ENCODE results near the gene ZNF17. TPM values are rescaled to one million over a fixed set of nuclear protein-coding genes. Genes with fewer than 3 reads are reported as not detected.

ZNF17 gene
- total and polyA plus RNA-seq, 3 experiments from 2014 or later: 6.5 to 17.0 (median 11.5) TPM

DNA sequence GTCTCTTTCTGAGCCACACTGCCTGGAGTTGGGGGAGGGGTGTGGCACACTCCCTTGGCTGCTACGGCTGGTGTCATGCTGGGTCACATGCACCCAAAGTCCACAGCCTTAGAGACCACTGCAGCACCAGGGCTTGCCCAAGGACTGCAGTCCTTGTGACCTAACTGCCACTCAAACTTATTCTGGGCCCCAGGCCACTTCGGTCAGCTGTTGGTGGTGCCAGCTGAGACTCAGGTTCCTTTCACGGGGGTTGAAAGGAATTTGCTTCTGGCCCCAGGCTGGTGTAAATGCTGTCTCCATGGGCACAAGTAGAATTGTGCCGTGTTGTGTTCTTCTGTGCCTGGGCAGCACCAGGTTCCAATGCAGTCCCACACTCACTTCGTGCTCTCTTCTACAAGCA is 55.5 kb downstream of the ZNF17 start:
- Mint-ChIP-seq H3K27ac (no peak overlapping the region), H3K36me3 (peaks cover 5 to 48% (median 31%) of the 10 kb centered on the region in 3 donors), H3K4me1 (no peaks in the 10 kb centered on the region), H3K4me3 (no peak overlapping the region), H3K9me3 (peaks cover 46 to 77% (median 65%) of the 10 kb centered on the region in 5 donors), H3K27me3 (no peaks in the 10 kb centered on the region)
- Histone ChIP-seq H3K27ac (ENCODE audit: low read depth, low read length) (no peak overlapping the region), H3K4me1 (ENCODE audit: insufficient read depth, low read length) (no peaks in the 10 kb centered on the region), H3K4me3 (ENCODE audit: low read length) (no peak overlapping the region), H3K27me3 (ENCODE audit: insufficient read depth, low read length, poor library complexity, severe bottlenecking) (no peaks in the 10 kb centered on the region), H3K9me3 (ENCODE audit: low read length) (peaks cover 29% of the 10 kb centered on the region), H3K36me3 (ENCODE audit: insufficient read depth, low read length) (no peaks in the 10 kb centered on the region)
- POLR2A ChIA-PET: no interaction called here
- DNase-seq: no peak
- CTCF ChIA-PET: no interaction called here

Other genes with a start within 250 kb of the ZNF17 start
- not detected for gene DUXA, start 243.7 kb upstream of the ZNF17 start, total RNA-seq
- not detected for gene DUXA, start 243.7 kb upstream of the ZNF17 start, polyA plus RNA-seq
- 10 to 100 TPM; 26.6 to 27.8 TPM for gene ZNF264, start 219.7 kb upstream of the ZNF17 start, total RNA-seq
- gene ZNF264, start 219.7 kb upstream of the ZNF17 start, polyA plus RNA-seq: 13.0 TPM
- 1 to 10 TPM; 1.3 to 2.7 TPM for gene AURKC, start 180.1 kb upstream of the ZNF17 start, total RNA-seq
- not detected for gene AURKC, start 180.1 kb upstream of the ZNF17 start, polyA plus RNA-seq
- 10 to 100 TPM; 11.1 to 11.7 TPM for gene ZNF805, start 170.5 kb upstream of the ZNF17 start, total RNA-seq
- gene ZNF805, start 170.5 kb upstream of the ZNF17 start, polyA plus RNA-seq: 4.0 TPM
- gene ZNF460, start 130.7 kb upstream of the ZNF17 start, total RNA-seq: 10 to 100 TPM; 45.5 to 52.0 TPM
- gene ZNF460, start 130.7 kb upstream of the ZNF17 start, polyA plus RNA-seq: 7.5 TPM
- gene ZNF543, start 90.7 kb upstream of the ZNF17 start, total RNA-seq: 1 to 10 TPM; 9.0 to 9.3 TPM
- gene ZNF543, start 90.7 kb upstream of the ZNF17 start, polyA plus RNA-seq: 6.0 TPM
- 10 to 100 TPM in 1 of 2 experiments, 1 to 10 TPM in 1; 9.4 to 10.3 TPM for gene ZNF304, start 59.9 kb upstream of the ZNF17 start, total RNA-seq
- 3.2 TPM for gene ZNF304, start 59.9 kb upstream of the ZNF17 start, polyA plus RNA-seq
- gene TRAPPC2B, start 47.6 kb upstream of the ZNF17 start, total RNA-seq: 1 to 10 TPM; 7.0 to 7.7 TPM
- gene TRAPPC2B, start 47.6 kb upstream of the ZNF17 start, polyA plus RNA-seq: 22.5 TPM
- gene ZNF547, start 47.6 kb upstream of the ZNF17 start, total RNA-seq: 1 to 10 TPM; 2.2 to 3.3 TPM
- gene ZNF547, start 47.6 kb upstream of the ZNF17 start, polyA plus RNA-seq: 1.7 TPM
- gene ZNF548, start 21.3 kb upstream of the ZNF17 start, total RNA-seq: 10 to 100 TPM; 19.2 to 19.5 TPM
- 19.9 TPM for gene ZNF548, start 21.3 kb upstream of the ZNF17 start, polyA plus RNA-seq
- gene ZNF749, start 24.2 kb downstream of the ZNF17 start, total RNA-seq: 10 to 100 TPM; 29.9 to 32.7 TPM
- 4.1 TPM for gene ZNF749, start 24.2 kb downstream of the ZNF17 start, polyA plus RNA-seq
- gene VN1R1, start 46.0 kb downstream of the ZNF17 start, total RNA-seq: under 1 TPM; 0.24 to 0.27 TPM
- gene VN1R1, start 46.0 kb downstream of the ZNF17 start, polyA plus RNA-seq: not detected
- gene ZNF772, start 66.4 kb downstream of the ZNF17 start, total RNA-seq: 1 to 10 TPM; 6.3 to 7.3 TPM
- gene ZNF772, start 66.4 kb downstream of the ZNF17 start, polyA plus RNA-seq: 0.92 TPM
- gene ZNF419, start 76.6 kb downstream of the ZNF17 start, total RNA-seq: 1 to 10 TPM; 7.3 to 9.1 TPM
- gene ZNF419, start 76.6 kb downstream of the ZNF17 start, polyA plus RNA-seq: 9.5 TPM
- 1 to 10 TPM; 7.6 to 8.1 TPM for gene ZNF773, start 88.8 kb downstream of the ZNF17 start, total RNA-seq
- gene ZNF773, start 88.8 kb downstream of the ZNF17 start, polyA plus RNA-seq: 14.5 TPM
- 1 to 10 TPM; 6.9 to 7.0 TPM for gene ZNF549, start 116.2 kb downstream of the ZNF17 start, total RNA-seq
- gene ZNF549, start 116.2 kb downstream of the ZNF17 start, polyA plus RNA-seq: 8.7 TPM
- gene ZNF550, start 148.7 kb downstream of the ZNF17 start, total RNA-seq: 10 to 100 TPM in 1 of 2 experiments, 1 to 10 TPM in 1; 9.6 to 10.3 TPM
- gene ZNF550, start 148.7 kb downstream of the ZNF17 start, polyA plus RNA-seq: 13.5 TPM
- gene ZNF416, start 167.8 kb downstream of the ZNF17 start, total RNA-seq: 1 to 10 TPM; 5.9 to 6.6 TPM
- gene ZNF416, start 167.8 kb downstream of the ZNF17 start, polyA plus RNA-seq: 6.3 TPM
- gene ZIK1, start 173.0 kb downstream of the ZNF17 start, total RNA-seq: 10 to 100 TPM in 1 of 2 experiments, 1 to 10 TPM in 1; 9.7 to 10.9 TPM
- gene ZIK1, start 173.0 kb downstream of the ZNF17 start, polyA plus RNA-seq: 7.6 TPM
- gene ZNF530, start 188.7 kb downstream of the ZNF17 start, total RNA-seq: 10 to 100 TPM; 10.5 to 12.6 TPM
- gene ZNF530, start 188.7 kb downstream of the ZNF17 start, polyA plus RNA-seq: 6.2 TPM
- 10 to 100 TPM; 19.1 to 22.1 TPM for gene ZNF134, start 203.1 kb downstream of the ZNF17 start, total RNA-seq
- 14.3 TPM for gene ZNF134, start 203.1 kb downstream of the ZNF17 start, polyA plus RNA-seq
- gene ZNF211, start 222.0 kb downstream of the ZNF17 start, total RNA-seq: 10 to 100 TPM; 12.1 TPM
- 17.9 TPM for gene ZNF211, start 222.0 kb downstream of the ZNF17 start, polyA plus RNA-seq

Data from CD8-positive, alpha-beta memory T cell (primary cell).